Spleen (tissue), 7 donors: ENCODE results near the gene IL9.

Source experiments
- POLR2A ChIP-seq, 3 donors: fragments of 450-650 bp; IDR thresholded peaks; one replicate each; pipeline ENCODE4 v1.5.1; 2017; ENCODE audit warnings: antibody characterized with exemption in 3 of 3, mild to moderate bottlenecking in 1 of 3
- TF ChIP-seq, protein P1 (sequence below), 11 experiments: fragments of 200-600 bp in 7 of 11; fragments of 450-650 bp in 4 of 11; sonication (generic) in 4 of 11; IDR thresholded peaks in 8 of 11; conservative IDR thresholded peaks in 3 of 11; 1 replicate in 7 of 11; 2 replicates in 4 of 11; pipeline versions ENCODE4 v1.4.0 to v1.8.0; 2016 to 2021; ENCODE audit warnings: antibody characterized with exemption in 11 of 11, inconsistent platforms in 4 of 11, mild to moderate bottlenecking in 1 of 11
- donor health status: DM: no; HTN: no; CAD: no; lungs with moderate emphysema.
- donor health status: DM: no; HTN: no; CAD: no.
- donor health status: DM: no; HTN: no; CAD: no.

DNA sequence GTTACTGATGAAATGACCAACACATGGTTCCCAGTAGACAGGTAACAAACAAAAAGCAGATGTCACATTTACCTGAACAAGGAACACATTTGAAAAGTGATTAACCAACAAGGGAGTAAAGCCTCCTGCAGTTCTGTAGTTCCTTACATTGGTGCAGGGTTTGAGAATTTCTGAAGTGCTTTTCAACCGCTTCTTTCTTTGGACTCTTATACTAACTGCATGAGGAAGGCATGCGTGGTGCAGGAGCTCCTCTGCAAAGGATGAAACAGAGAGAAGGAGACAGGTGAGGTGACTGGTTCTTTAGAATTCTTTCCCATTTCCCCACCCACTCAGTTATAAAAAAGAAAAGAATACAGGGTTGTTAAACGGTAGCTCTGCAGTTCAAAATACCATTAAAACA is 4.6 kb upstream of the IL9 start:
- TF ChIP-seq, protein P1, sequence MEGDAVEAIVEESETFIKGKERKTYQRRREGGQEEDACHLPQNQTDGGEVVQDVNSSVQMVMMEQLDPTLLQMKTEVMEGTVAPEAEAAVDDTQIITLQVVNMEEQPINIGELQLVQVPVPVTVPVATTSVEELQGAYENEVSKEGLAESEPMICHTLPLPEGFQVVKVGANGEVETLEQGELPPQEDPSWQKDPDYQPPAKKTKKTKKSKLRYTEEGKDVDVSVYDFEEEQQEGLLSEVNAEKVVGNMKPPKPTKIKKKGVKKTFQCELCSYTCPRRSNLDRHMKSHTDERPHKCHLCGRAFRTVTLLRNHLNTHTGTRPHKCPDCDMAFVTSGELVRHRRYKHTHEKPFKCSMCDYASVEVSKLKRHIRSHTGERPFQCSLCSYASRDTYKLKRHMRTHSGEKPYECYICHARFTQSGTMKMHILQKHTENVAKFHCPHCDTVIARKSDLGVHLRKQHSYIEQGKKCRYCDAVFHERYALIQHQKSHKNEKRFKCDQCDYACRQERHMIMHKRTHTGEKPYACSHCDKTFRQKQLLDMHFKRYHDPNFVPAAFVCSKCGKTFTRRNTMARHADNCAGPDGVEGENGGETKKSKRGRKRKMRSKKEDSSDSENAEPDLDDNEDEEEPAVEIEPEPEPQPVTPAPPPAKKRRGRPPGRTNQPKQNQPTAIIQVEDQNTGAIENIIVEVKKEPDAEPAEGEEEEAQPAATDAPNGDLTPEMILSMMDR (IDR thresholded peaks at IDR 0.05 in 8 of 11, conservative IDR thresholded peaks at IDR 0.05 in 3 of 11): no peak
- TF ChIP-seq POLR2A (IDR thresholded peaks at IDR 0.05): no peak
